D721Med (cell line): Measurements from ENCODE around the gene ZNF652.
"Not testable (repeated sequence)": the region's sequence is repeated elsewhere in the genome, so short reads cannot be mapped to it uniquely, and the experiment has no call there.

Experiments
- DNase-seq: peaks from one replicate; pipeline ENCODE4 v3.0.0; 2011; ENCODE audit warnings: low spot score; ENCODE audit not compliant: insufficient read length
- FAIRE-seq: peaks from 2 replicates; lab custom pipeline; 2011; peaks lifted over from hg19 to GRCh38; lab: Jason Lieb, UNC
- CTCF ChIP-seq: IDR thresholded peaks from 2 replicates; pipeline ENCODE4 v1.5.1; 2012; ENCODE audit warnings: mild to moderate bottlenecking, control low read depth; ENCODE audit not compliant: insufficient read depth; ENCODE audit errors: missing control alignments

The ZNF652 gene

GRCh38 chr17:49292901-49293300, 69.1 kb downstream of the ZNF652 start:
- FAIRE-seq (no peak), DNase-seq (no peak)
- TF ChIP-seq CTCF: no peak

GRCh38 chr17:49291929-49292328, 70.1 kb downstream of the ZNF652 start:
- no peak for TF ChIP-seq CTCF
- DNase-seq (no peak), FAIRE-seq (no peak)

- DNase-seq (no peak), FAIRE-seq (peak; percentile 61)
Observed at GRCh38 chr17:49290690-49291359, 71.2 kb downstream of the ZNF652 start.

GRCh38 chr17:49288388-49288787, 73.7 kb downstream of the ZNF652 start:
- no peak for DNase-seq
- no peak for TF ChIP-seq CTCF
- FAIRE-seq: no peak

More at GRCh38 chr17:49290690-49291359, 71.2 kb downstream of the ZNF652 start:
- peak; percentile 68 for TF ChIP-seq CTCF

- no peak for DNase-seq
- no peak for TF ChIP-seq CTCF
- FAIRE-seq: no peak
Observed at GRCh38 chr17:49287481-49287880, 74.6 kb downstream of the ZNF652 start.

GRCh38 chr17:49286261-49286973, 75.6 kb downstream of the ZNF652 start:
- DNase-seq, FAIRE-seq: not testable (repeated sequence)

- no peak for DNase-seq
- TF ChIP-seq CTCF: no peak
- no peak for FAIRE-seq
Observed at GRCh38 chr17:49285716-49286115, 76.3 kb downstream of the ZNF652 start.
